ENCODE results near the gene CADM2.

- TF ChIP-seq CTCF (conservative IDR thresholded peaks at IDR 0.05; ENCODE audit: low read depth, low read length) (no peak), EZH2phosphoT487 (IDR thresholded peaks at IDR 0.05; ENCODE audit: borderline replicate concordance, low read length) (no peak)
These were observed 923.1 kb downstream of the CADM2 start for GRCh38 chr3:85881833-85882393.
